HEK293T (cell line): ENCODE measurements around the gene SNX8.

Experiments
- CTCF ChIA-PET: fragments of 350-600 bp; formaldehyde crosslinking; extraction: SDS; loops from one replicate; lab custom pipeline; 2021; ENCODE audit warnings: antibody characterized with exemption, inconsistent platforms; lab: Yijun Ruan, JAX
- POLR2A ChIA-PET: fragments of 350-600 bp; formaldehyde crosslinking; extraction: SDS; loops from one replicate; lab custom pipeline; 2020; ENCODE audit warnings: antibody characterized with exemption, inconsistent platforms; lab: Yijun Ruan, JAX
- DNase-seq: peaks from one replicate; pipeline ENCODE4 v3.0.0; 2012; ENCODE audit warnings: mixed read lengths; ENCODE audit errors: extremely low spot score
- ARNT ChIP-seq: fragments of 450-650 bp; IDR thresholded peaks from 2 replicates; pipeline ENCODE4 v1.6.1; 2017; ENCODE audit warnings: mild to moderate bottlenecking
- BHLHE40 ChIP-seq: fragments of 450-650 bp; IDR thresholded peaks from 2 replicates; pipeline ENCODE4 v1.6.1; 2016; ENCODE audit warnings: mild to moderate bottlenecking, moderate library complexity, borderline replicate concordance
- CTBP1 ChIP-seq: fragments of 450-650 bp; IDR thresholded peaks from 2 replicates; pipeline ENCODE4 v1.6.1; 2016; ENCODE audit warnings: borderline replicate concordance
- ELF4 ChIP-seq: fragments of 450-650 bp; IDR thresholded peaks from 2 replicates; pipeline ENCODE4 v1.6.1; 2017; ENCODE audit warnings: antibody characterized with exemption
- FOXA1 ChIP-seq: fragments of 450-650 bp; IDR thresholded peaks from 2 replicates; pipeline ENCODE4 v1.6.1; 2016; ENCODE audit warnings: mild to moderate bottlenecking
- FOXK2 ChIP-seq: fragments of 450-650 bp; IDR thresholded peaks from 2 replicates; pipeline ENCODE4 v1.6.1; 2016; ENCODE audit warnings: mild to moderate bottlenecking
- FOXM1 ChIP-seq: fragments of 450-650 bp; IDR thresholded peaks from 2 replicates; pipeline ENCODE4 v1.6.1; 2017; ENCODE audit warnings: mild to moderate bottlenecking, borderline replicate concordance
- HDGF ChIP-seq: fragments of 450-650 bp; IDR thresholded peaks from 2 replicates; pipeline ENCODE4 v1.6.1; 2017; ENCODE audit warnings: antibody characterized with exemption, borderline replicate concordance
- L3MBTL2 ChIP-seq: fragments of 450-650 bp; conservative IDR thresholded peaks from 2 replicates; pipeline ENCODE4 v1.6.1; 2016; ENCODE audit warnings: mild to moderate bottlenecking
- LEF1 ChIP-seq: fragments of 450-650 bp; IDR thresholded peaks from 2 replicates; pipeline ENCODE4 v1.6.1; 2017; ENCODE audit warnings: mild to moderate bottlenecking, borderline replicate concordance
- NFRKB ChIP-seq: fragments of 450-650 bp; IDR thresholded peaks from 2 replicates; pipeline ENCODE4 v1.6.1; 2016; ENCODE audit warnings: mild to moderate bottlenecking, moderate library complexity
- PKNOX1 ChIP-seq: fragments of 450-650 bp; IDR thresholded peaks from 2 replicates; pipeline ENCODE4 v1.6.1; 2016
- SP1 ChIP-seq: fragments of 450-650 bp; IDR thresholded peaks from 2 replicates; pipeline ENCODE4 v1.6.1; 2017
- SUZ12 ChIP-seq: fragments of 450-650 bp; IDR thresholded peaks from 2 replicates; pipeline ENCODE4 v1.6.1; 2016; ENCODE audit warnings: mild to moderate bottlenecking
- TARDBP ChIP-seq: fragments of 450-650 bp; IDR thresholded peaks from 2 replicates; pipeline ENCODE4 v1.6.1; 2016
- ZNF384 ChIP-seq: fragments of 450-650 bp; IDR thresholded peaks from 2 replicates; pipeline ENCODE4 v1.6.1; 2016

SNX8 gene

GRCh38 chr7:2210551-2211258 is 103.5 kb downstream of the SNX8 start:
- CTCF ChIA-PET, result no interaction called here
- POLR2A ChIA-PET, result no interaction called here
- no peak for DNase-seq
- no peak for TF ChIP-seq L3MBTL2
- TF ChIP-seq FOXM1, result no peak
- TF ChIP-seq ELF4, result no peak
- no peak for TF ChIP-seq FOXK2
- no peak for TF ChIP-seq TARDBP
- no peak for TF ChIP-seq ZNF384

GRCh38 chr7:2209961-2210323 is 104.3 kb downstream of the SNX8 start:
- ChIA-PET CTCF (no interaction called here), POLR2A (no interaction called here)
- no peak for TF ChIP-seq CTBP1
- no peak for DNase-seq

- peak; percentile 70 for DNase-seq
- CTCF ChIA-PET, result no interaction called here
- TF ChIP-seq HDGF (no peak), FOXA1 (no peak), NFRKB (no peak), L3MBTL2 (no peak), ELF4 (no peak), FOXM1 (no peak), CTBP1 (no peak), BHLHE40 (no peak), TARDBP (no peak), ZNF384 (no peak), PKNOX1 (no peak), SP1 (no peak)
- POLR2A ChIA-PET, result no interaction called here
These were observed 104.9 kb downstream of the SNX8 start for GRCh38 chr7:2209146-2209960.

- TF ChIP-seq FOXK2 (no peak), L3MBTL2 (no peak), PKNOX1 (no peak), SUZ12 (no peak), LEF1 (no peak), BHLHE40 (no peak), ELF4 (no peak), NFRKB (no peak), FOXM1 (no peak), CTBP1 (no peak), FOXA1 (no peak), TARDBP (no peak), ZNF384 (no peak), SP1 (no peak), HDGF (no peak), ARNT (no peak)
- no peak for DNase-seq
- CTCF ChIA-PET, result no interaction called here
- POLR2A ChIA-PET, result no interaction called here
These were observed 105.5 kb downstream of the SNX8 start for GRCh38 chr7:2208712-2209111.

- POLR2A ChIA-PET, result no interaction called here
- no peak for TF ChIP-seq FOXM1
- TF ChIP-seq SP1, result no peak
- TF ChIP-seq ARNT, result no peak
- no peak for TF ChIP-seq SUZ12
- TF ChIP-seq NFRKB, result no peak
- no peak for TF ChIP-seq CTBP1
- no peak for TF ChIP-seq PKNOX1
- no peak for TF ChIP-seq HDGF
- no peak for TF ChIP-seq TARDBP
- no peak for TF ChIP-seq LEF1
- no peak for TF ChIP-seq FOXK2
- TF ChIP-seq BHLHE40, result no peak
- CTCF ChIA-PET, result no interaction called here
- DNase-seq, result no peak
These were observed 109.0 kb downstream of the SNX8 start for GRCh38 chr7:2205036-2205780.

- ChIA-PET CTCF (no interaction called here), POLR2A (no interaction called here)
- no peak for TF ChIP-seq ZNF384
- no peak for TF ChIP-seq TARDBP
- TF ChIP-seq CTBP1, result no peak
- TF ChIP-seq BHLHE40, result no peak
- no peak for TF ChIP-seq FOXM1
- no peak for TF ChIP-seq PKNOX1
- no peak for TF ChIP-seq L3MBTL2
- no peak for TF ChIP-seq ARNT
- TF ChIP-seq FOXA1, result no peak
- no peak for TF ChIP-seq SP1
- DNase-seq, result no peak
These were observed 109.8 kb downstream of the SNX8 start for GRCh38 chr7:2204446-2204845.
